ENCODE data around the gene RECQL. TPM values are rescaled to one million over a fixed set of nuclear protein-coding genes. Genes with fewer than 3 reads are reported as not detected.
"Not testable (repeated sequence)": the region's sequence is repeated elsewhere in the genome, so short reads cannot be mapped to it uniquely, and the experiment has no call there.

RECQL gene
- total RNA-seq, 4 donors from 2014 or later, result 6.5 to 33.0 (median 11.0) TPM

- H3K9me3 ChIP-seq, result no peaks in the 10 kb centered on the region
- H3K27me3 ChIP-seq, result no peaks in the 10 kb centered on the region
- H3K36me3 ChIP-seq, result peaks cover 0 to 71% (median 0%) of the 10 kb centered on the region in 3 donors
Observed at GRCh38 chr12:21478756-21479455, 22.5 kb downstream of the RECQL start.

GRCh38 chr12:21476949-21477348 lies 24.5 kb downstream of the RECQL start:
- H3K36me3 ChIP-seq, result peaks cover 0 to 80% (median 0%) of the 10 kb centered on the region in 3 donors
- DNase-seq, result no peak
- no peaks in the 10 kb centered on the region for H3K27me3 ChIP-seq
- no peaks in the 10 kb centered on the region for H3K4me1 ChIP-seq
- TF ChIP-seq POLR2A (IDR thresholded peaks at IDR 0.05), result no peak
- H3K4me3 ChIP-seq, result no peak overlapping the region
- H3K27ac ChIP-seq, result no peak overlapping the region
- H3K9me3 ChIP-seq, result no peaks in the 10 kb centered on the region

More at GRCh38 chr12:21478756-21479455, 22.5 kb downstream of the RECQL start:
- no peak overlapping the region for H3K27ac ChIP-seq
- H3K4me1 ChIP-seq, result no peaks in the 10 kb centered on the region
- no peak for DNase-seq
- TF ChIP-seq POLR2A (IDR thresholded peaks at IDR 0.05) (no peak), CTCF (IDR thresholded peaks at IDR 0.05) (no peak)
- H3K4me3 ChIP-seq, result no peak overlapping the region

- no peaks in the 10 kb centered on the region for H3K27me3 ChIP-seq
- H3K4me1 ChIP-seq, result no peaks in the 10 kb centered on the region
- TF ChIP-seq CTCF (IDR thresholded peaks at IDR 0.05), result no peak
- no peak for TF ChIP-seq POLR2A (IDR thresholded peaks at IDR 0.05)
- peaks cover 0 to 84% (median 0%) of the 10 kb centered on the region in 3 donors for H3K36me3 ChIP-seq
- no peak overlapping the region for H3K27ac ChIP-seq
- H3K4me3 ChIP-seq, result no peak overlapping the region
- DNase-seq, result no peak
- no peaks in the 10 kb centered on the region for H3K9me3 ChIP-seq
Observed at GRCh38 chr12:21475552-21475951, 25.9 kb downstream of the RECQL start.

GRCh38 chr12:21472197-21472823 lies 29.1 kb downstream of the RECQL start:
- TF ChIP-seq CTCF (IDR thresholded peaks at IDR 0.05) (no peak), POLR2A (IDR thresholded peaks at IDR 0.05) (no peak)
- H3K4me1 ChIP-seq, result no peaks in the 10 kb centered on the region
- no peaks in the 10 kb centered on the region for H3K9me3 ChIP-seq
- H3K27me3 ChIP-seq, result no peaks in the 10 kb centered on the region
- no peak overlapping the region for H3K27ac ChIP-seq
- no peak for DNase-seq
- H3K36me3 ChIP-seq, result peaks cover 0 to 81% (median 3%) of the 10 kb centered on the region in 3 donors
- no peak overlapping the region for H3K4me3 ChIP-seq

- Histone ChIP-seq H3K4me1 (no peaks in the 10 kb centered on the region), H3K27ac (no peak overlapping the region), H3K4me3 (no peak overlapping the region), H3K27me3 (no peaks in the 10 kb centered on the region), H3K9me3 (no peaks in the 10 kb centered on the region), H3K36me3 (peaks cover 0 to 75% (median 3%) of the 10 kb centered on the region in 3 donors)
- DNase-seq, result no peak
- no peak for TF ChIP-seq POLR2A (IDR thresholded peaks at IDR 0.05)
- TF ChIP-seq CTCF (IDR thresholded peaks at IDR 0.05), result no peak
Observed at GRCh38 chr12:21471294-21471693, 30.1 kb downstream of the RECQL start.

GRCh38 chr12:21467334-21467733 lies 34.1 kb downstream of the RECQL start:
- DNase-seq, H3K27ac ChIP-seq, H3K4me1 ChIP-seq, H3K27me3 ChIP-seq, H3K4me3 ChIP-seq, H3K9me3 ChIP-seq: not testable (repeated sequence)
- peaks cover 0 to 60% (median 3%) of the 10 kb centered on the region in 3 donors for H3K36me3 ChIP-seq

Measured in Peyer's patch (tissue), 4 donors.